GM12878 (cell line): ENCODE data around the gene HS3ST5. TPM values are rescaled to one million over a fixed set of nuclear protein-coding genes. Genes with fewer than 3 reads are reported as not detected.

Source experiments
- ATAC-seq: fragments of 200-7000 bp; cut with Tn5 transposase; 3 replicates; pipeline ENCODE4 v1.9.1; 2020; ENCODE audit warnings: mild to moderate bottlenecking, moderate library complexity
- BruUV-seq: library from RNA; stranded (reverse); fragments of 400-500 nt; replicated peaks from 2 replicates; lab custom pipeline; 2021; lab: Mats Ljungman, UMichigan
- CTCF ChIA-PET: fragments of 300-600 bp; sonication (Branson Sonifier 250); formaldehyde crosslinking; extraction: SDS; loops from one replicate; lab custom pipeline; 2021; ENCODE audit warnings: inconsistent platforms; lab: Yijun Ruan, JAX
- POLR2A ChIA-PET: fragments of 350-600 bp; formaldehyde crosslinking; extraction: SDS; loops from one replicate; lab custom pipeline; 2021; ENCODE audit warnings: inconsistent platforms; lab: Charles Lee
- RAD21 ChIA-PET: fragments of 300-600 bp; sonication (Branson Sonifier 250); formaldehyde crosslinking; loops from one replicate; lab custom pipeline; 2023; ENCODE audit warnings: antibody characterized with exemption; ENCODE audit not compliant: unreplicated experiment; lab: Charles Lee
- SMC1A ChIA-PET: fragments of 300-600 bp; sonication (Branson Sonifier 250); formaldehyde crosslinking; loops from one replicate; lab custom pipeline; 2023; ENCODE audit not compliant: unreplicated experiment, uncharacterized antibody; lab: Charles Lee
- DNase-seq: peaks from one replicate; pipeline ENCODE4 v3.0.0-alpha.2; 2011; ENCODE audit warnings: low read depth, low spot score
- FAIRE-seq: peaks from 3 replicates; lab custom pipeline; 2011; peaks lifted over from hg19 to GRCh38; lab: Jason Lieb, UNC
- H2AFZ ChIP-seq: 2 replicates; pipeline ENCODE4 v1.6.0; 2011; ENCODE audit warnings: low read depth, low read length, control low read depth; ENCODE audit not compliant: control insufficient read depth
- H3K27ac ChIP-seq: 2 replicates; pipeline ENCODE4 v1.5.1; 2011; ENCODE audit warnings: control low read depth; ENCODE audit not compliant: control insufficient read depth, insufficient read depth
- H3K27me3 ChIP-seq, 2 experiments: replicated peaks in 1 of 2; 2 replicates each; pipeline versions ENCODE4 v1.6.0 to v1.6.1; 2011; ENCODE audit warnings: low read length in 1 of 2; ENCODE audit not compliant: control insufficient read depth in 2 of 2, insufficient read depth in 2 of 2
- H3K36me3 ChIP-seq, 2 experiments: 2 replicates each; pipeline ENCODE4 v1.5.1; 2011; ENCODE audit warnings: low read length in 1 of 2; ENCODE audit not compliant: control insufficient read depth in 2 of 2, insufficient read depth in 2 of 2
- H3K4me1 ChIP-seq: 2 replicates; pipeline ENCODE4 v1.6.1; 2011; ENCODE audit warnings: mild to moderate bottlenecking, low read length, moderate library complexity, mixed read lengths; ENCODE audit not compliant: control insufficient read depth, insufficient read depth
- H3K4me2 ChIP-seq: 2 replicates; pipeline ENCODE4 v1.6.0; 2011; ENCODE audit warnings: control low read depth; ENCODE audit not compliant: control insufficient read depth, insufficient read depth
- H3K4me3 ChIP-seq: fragments of 200-600 bp; sonication (generic); 2 replicates; pipeline ENCODE4 v1.5.1; 2016
- H3K79me2 ChIP-seq: 2 replicates; pipeline ENCODE4 v1.6.0; 2011; ENCODE audit warnings: low read length; ENCODE audit not compliant: control insufficient read depth, insufficient read depth
- H3K9ac ChIP-seq: 2 replicates; pipeline ENCODE4 v1.8.0; 2011; ENCODE audit warnings: low read length, control low read depth, mixed read lengths; ENCODE audit not compliant: control insufficient read depth, insufficient read depth
- H3K9me3 ChIP-seq: replicated peaks from 3 replicates; pipeline ENCODE4 v1.5.1; 2011; ENCODE audit warnings: mild to moderate bottlenecking, low read length; ENCODE audit not compliant: control insufficient read depth, insufficient read depth
- H4K20me1 ChIP-seq: 2 replicates; pipeline ENCODE4 v1.6.0; 2011; ENCODE audit not compliant: control insufficient read depth, insufficient read depth
- BACH1 ChIP-seq: fragments of 450-650 bp; IDR thresholded peaks from 2 replicates; pipeline ENCODE4 v1.6.1; 2017; ENCODE audit warnings: mild to moderate bottlenecking, borderline replicate concordance
- CEBPB ChIP-seq, 2 experiments: fragments of 150-350 bp in 1 of 2; IDR thresholded peaks; 2 replicates each; pipeline ENCODE4 v1.6.1; 2012 to 2014; ENCODE audit warnings: low read depth in 2 of 2, low read length in 2 of 2, borderline replicate concordance in 1 of 2, inconsistent platforms in 1 of 2
- CHD1 ChIP-seq: IDR thresholded peaks from 2 replicates; pipeline ENCODE4 v1.6.1; 2012; ENCODE audit warnings: low read depth, low read length, improper control_type of control experiment
- FOXK2 ChIP-seq: fragments of 450-650 bp; IDR thresholded peaks from 2 replicates; pipeline ENCODE4 v1.6.1; 2017; ENCODE audit warnings: mild to moderate bottlenecking, moderate library complexity
- HDAC6 ChIP-seq: fragments of 200-600 bp; sonication (generic); IDR thresholded peaks from one replicate; pipeline ENCODE4 v1.8.0; 2017; ENCODE audit warnings: antibody characterized with exemption; ENCODE audit not compliant: unreplicated experiment
- IKZF1 ChIP-seq: fragments of 450-650 bp; conservative IDR thresholded peaks from 2 replicates; pipeline ENCODE4 v1.6.1; 2017; ENCODE audit warnings: antibody characterized with exemption, mild to moderate bottlenecking
- JUNB ChIP-seq: IDR thresholded peaks from 2 replicates; pipeline ENCODE4 v1.6.1; 2016; ENCODE audit warnings: antibody characterized with exemption, mild to moderate bottlenecking
- JUND ChIP-seq: IDR thresholded peaks from 2 replicates; pipeline ENCODE4 v1.6.1; 2012; ENCODE audit warnings: low read depth, mild to moderate bottlenecking, low read length, improper control_type of control experiment, moderate library complexity
- MXI1 ChIP-seq: fragments of 150-350 bp; IDR thresholded peaks from 2 replicates; pipeline ENCODE4 v1.6.1; 2011; ENCODE audit warnings: low read depth, mild to moderate bottlenecking, inconsistent platforms, low read length, improper control_type of control experiment
- MYC ChIP-seq: IDR thresholded peaks from 2 replicates; pipeline ENCODE4 v1.6.1; 2011; ENCODE audit warnings: mild to moderate bottlenecking, low read length, moderate library complexity, inconsistent platforms; ENCODE audit not compliant: insufficient read depth, insufficient replicate concordance, insufficient read length, severe bottlenecking
- SMARCA5 ChIP-seq: fragments of 450-650 bp; IDR thresholded peaks from 2 replicates; pipeline ENCODE4 v1.6.1; 2017; ENCODE audit warnings: mild to moderate bottlenecking
- TCF12 ChIP-seq: IDR thresholded peaks from 2 replicates; pipeline ENCODE4 v1.6.1; 2011; ENCODE audit warnings: low read depth, mild to moderate bottlenecking, low read length
- TCF7 ChIP-seq: IDR thresholded peaks from 2 replicates; pipeline ENCODE4 v1.6.1; 2014; ENCODE audit warnings: antibody characterized with exemption, borderline replicate concordance
- ZNF274 ChIP-seq: IDR thresholded peaks from one replicate; pipeline ENCODE4 v1.8.0; 2011; ENCODE audit not compliant: insufficient read length, insufficient read depth
- WGBS: methylation state at CpG from one replicate; pipeline ENCODE4 v1.1.6; 2016; ENCODE audit warnings: low lambda C conversion rate; ENCODE audit not compliant: insufficient replicate concordance, insufficient coverage; ENCODE audit errors: missing lambda C conversion rate; 5-methylcytosine and 5-hydroxymethylcytosine counted together
- in situ Hi-C: fragments of 300-500 bp; cut with MboI; formaldehyde crosslinking; loops from 9 replicates; pipeline ENCODE4 v1.14.3; 2018; ENCODE audit warnings: mixed read lengths
- intact Hi-C: fragments of 100-400 bp; cut with micrococcal nuclease; formaldehyde crosslinking; loops from one replicate; pipeline ENCODE4 v1.14.2; 2022; ENCODE audit not compliant: unreplicated experiment
- polyA plus RNA-seq, 11 experiments: library from polyadenylated mRNA; depleted of rRNA in 4 of 11; unstranded in 6 of 11; stranded (reverse) in 5 of 11; fragments of >200 nt; fragmentation: Nextera tagmentation in 4 of 11; fragmentation: Illumina TruSeq in 1 of 11; extraction: Ambion mirVana in 4 of 11; extraction: Trizol in 1 of 11; gene quantifications; 1 replicate in 1 of 11; 2 replicates in 10 of 11; pipeline versions ENCODE4 v1.2.1 to v1.2.3, GENCODE V29; 2011 to 2016; ENCODE audit warnings: inconsistent platforms in 2 of 11, missing spikeins in 2 of 11, low read depth in 1 of 11
- total RNA-seq, 4 experiments: library from RNA; depleted of rRNA in 3 of 4; stranded (reverse); fragments of >200 nt in 3 of 4; fragmentation: Illumina TruSeq in 1 of 4; extraction: Trizol in 1 of 4; gene quantifications; 2 replicates each; pipeline versions ENCODE4 v1.2.1 to v1.2.3, GENCODE V29; 2013 to 2021
- TF ChIP-seq, protein P1 (sequence below): fragments of 450-650 bp; IDR thresholded peaks from 2 replicates; pipeline ENCODE4 v1.6.1; 2017; ENCODE audit warnings: mild to moderate bottlenecking, moderate library complexity
- TF ChIP-seq, protein P2 (sequence below): IDR thresholded peaks from 2 replicates; pipeline ENCODE4 v1.6.1; 2012; ENCODE audit warnings: mild to moderate bottlenecking, low read depth, low read length
- TF ChIP-seq, protein P3 (sequence below): fragments of 450-650 bp; IDR thresholded peaks from 2 replicates; pipeline ENCODE4 v1.6.1; 2017; ENCODE audit warnings: mild to moderate bottlenecking

Gene HS3ST5
- total and polyA plus RNA-seq, 10 of the 15 experiments (the other 5 are each of a cell fraction or from before 2014, with no cell fraction given), result 0.04 TPM; not detected in 9

- no peaks in the 10 kb centered on the region for H3K79me2 ChIP-seq
- H4K20me1 ChIP-seq, result no peaks in the 10 kb centered on the region
- H3K4me3 ChIP-seq, result no peak overlapping the region
- H3K9me3 ChIP-seq, result no peaks in the 10 kb centered on the region
- H3K36me3 ChIP-seq, result no peaks in the 10 kb centered on the region
- H3K9ac ChIP-seq, result no peak overlapping the region
- intact Hi-C loops, result no loop called here
- in situ Hi-C loops, result no loop called here
- POLR2A ChIA-PET, result no interaction called here
- CTCF ChIA-PET, result no interaction called here
- no peak for ATAC-seq
- BruUV-seq, result no TSS peak
- 70% methylated on average over 15 of the region's 15 CpGs for WGBS
- no peaks in the 10 kb centered on the region for H3K27me3 ChIP-seq
- DNase-seq, result no peak
- no peak overlapping the region for H2AFZ ChIP-seq
- no peak for FAIRE-seq
- H3K27ac ChIP-seq, result no peak overlapping the region
- no peak overlapping the region for H3K4me2 ChIP-seq
- SMC1A ChIA-PET, result no interaction called here
- RAD21 ChIA-PET, result no interaction called here
- no peaks in the 10 kb centered on the region for H3K4me1 ChIP-seq
- TF ChIP-seq CEBPB (IDR thresholded peaks at IDR 0.05; ENCODE audit: borderline replicate concordance in 1 of 2, low read depth in 2 of 2, low read length in 2 of 2) (no peak), JUND (no peak), ZNF274 (no peak), TCF12 (no peak), IKZF1 (no peak), SMARCA5 (no peak), TCF7 (no peak), BACH1 (no peak), FOXK2 (no peak), HDAC6 (no peak), JUNB (no peak), CHD1 (no peak), MXI1 (no peak), MYC (no peak)
- TF ChIP-seq, protein P1, sequence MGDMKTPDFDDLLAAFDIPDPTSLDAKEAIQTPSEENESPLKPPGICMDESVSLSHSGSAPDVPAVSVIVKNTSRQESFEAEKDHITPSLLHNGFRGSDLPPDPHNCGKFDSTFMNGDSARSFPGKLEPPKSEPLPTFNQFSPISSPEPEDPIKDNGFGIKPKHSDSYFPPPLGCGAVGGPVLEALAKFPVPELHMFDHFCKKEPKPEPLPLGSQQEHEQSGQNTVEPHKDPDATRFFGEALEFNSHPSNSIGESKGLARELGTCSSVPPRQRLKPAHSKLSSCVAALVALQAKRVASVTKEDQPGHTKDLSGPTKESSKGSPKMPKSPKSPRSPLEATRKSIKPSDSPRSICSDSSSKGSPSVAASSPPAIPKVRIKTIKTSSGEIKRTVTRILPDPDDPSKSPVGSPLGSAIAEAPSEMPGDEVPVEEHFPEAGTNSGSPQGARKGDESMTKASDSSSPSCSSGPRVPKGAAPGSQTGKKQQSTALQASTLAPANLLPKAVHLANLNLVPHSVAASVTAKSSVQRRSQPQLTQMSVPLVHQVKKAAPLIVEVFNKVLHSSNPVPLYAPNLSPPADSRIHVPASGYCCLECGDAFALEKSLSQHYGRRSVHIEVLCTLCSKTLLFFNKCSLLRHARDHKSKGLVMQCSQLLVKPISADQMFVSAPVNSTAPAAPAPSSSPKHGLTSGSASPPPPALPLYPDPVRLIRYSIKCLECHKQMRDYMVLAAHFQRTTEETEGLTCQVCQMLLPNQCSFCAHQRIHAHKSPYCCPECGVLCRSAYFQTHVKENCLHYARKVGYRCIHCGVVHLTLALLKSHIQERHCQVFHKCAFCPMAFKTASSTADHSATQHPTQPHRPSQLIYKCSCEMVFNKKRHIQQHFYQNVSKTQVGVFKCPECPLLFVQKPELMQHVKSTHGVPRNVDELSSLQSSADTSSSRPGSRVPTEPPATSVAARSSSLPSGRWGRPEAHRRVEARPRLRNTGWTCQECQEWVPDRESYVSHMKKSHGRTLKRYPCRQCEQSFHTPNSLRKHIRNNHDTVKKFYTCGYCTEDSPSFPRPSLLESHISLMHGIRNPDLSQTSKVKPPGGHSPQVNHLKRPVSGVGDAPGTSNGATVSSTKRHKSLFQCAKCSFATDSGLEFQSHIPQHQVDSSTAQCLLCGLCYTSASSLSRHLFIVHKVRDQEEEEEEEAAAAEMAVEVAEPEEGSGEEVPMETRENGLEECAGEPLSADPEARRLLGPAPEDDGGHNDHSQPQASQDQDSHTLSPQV, result no peak
- TF ChIP-seq, protein P2, sequence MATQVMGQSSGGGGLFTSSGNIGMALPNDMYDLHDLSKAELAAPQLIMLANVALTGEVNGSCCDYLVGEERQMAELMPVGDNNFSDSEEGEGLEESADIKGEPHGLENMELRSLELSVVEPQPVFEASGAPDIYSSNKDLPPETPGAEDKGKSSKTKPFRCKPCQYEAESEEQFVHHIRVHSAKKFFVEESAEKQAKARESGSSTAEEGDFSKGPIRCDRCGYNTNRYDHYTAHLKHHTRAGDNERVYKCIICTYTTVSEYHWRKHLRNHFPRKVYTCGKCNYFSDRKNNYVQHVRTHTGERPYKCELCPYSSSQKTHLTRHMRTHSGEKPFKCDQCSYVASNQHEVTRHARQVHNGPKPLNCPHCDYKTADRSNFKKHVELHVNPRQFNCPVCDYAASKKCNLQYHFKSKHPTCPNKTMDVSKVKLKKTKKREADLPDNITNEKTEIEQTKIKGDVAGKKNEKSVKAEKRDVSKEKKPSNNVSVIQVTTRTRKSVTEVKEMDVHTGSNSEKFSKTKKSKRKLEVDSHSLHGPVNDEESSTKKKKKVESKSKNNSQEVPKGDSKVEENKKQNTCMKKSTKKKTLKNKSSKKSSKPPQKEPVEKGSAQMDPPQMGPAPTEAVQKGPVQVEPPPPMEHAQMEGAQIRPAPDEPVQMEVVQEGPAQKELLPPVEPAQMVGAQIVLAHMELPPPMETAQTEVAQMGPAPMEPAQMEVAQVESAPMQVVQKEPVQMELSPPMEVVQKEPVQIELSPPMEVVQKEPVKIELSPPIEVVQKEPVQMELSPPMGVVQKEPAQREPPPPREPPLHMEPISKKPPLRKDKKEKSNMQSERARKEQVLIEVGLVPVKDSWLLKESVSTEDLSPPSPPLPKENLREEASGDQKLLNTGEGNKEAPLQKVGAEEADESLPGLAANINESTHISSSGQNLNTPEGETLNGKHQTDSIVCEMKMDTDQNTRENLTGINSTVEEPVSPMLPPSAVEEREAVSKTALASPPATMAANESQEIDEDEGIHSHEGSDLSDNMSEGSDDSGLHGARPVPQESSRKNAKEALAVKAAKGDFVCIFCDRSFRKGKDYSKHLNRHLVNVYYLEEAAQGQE, result no peak
- TF ChIP-seq, protein P3, sequence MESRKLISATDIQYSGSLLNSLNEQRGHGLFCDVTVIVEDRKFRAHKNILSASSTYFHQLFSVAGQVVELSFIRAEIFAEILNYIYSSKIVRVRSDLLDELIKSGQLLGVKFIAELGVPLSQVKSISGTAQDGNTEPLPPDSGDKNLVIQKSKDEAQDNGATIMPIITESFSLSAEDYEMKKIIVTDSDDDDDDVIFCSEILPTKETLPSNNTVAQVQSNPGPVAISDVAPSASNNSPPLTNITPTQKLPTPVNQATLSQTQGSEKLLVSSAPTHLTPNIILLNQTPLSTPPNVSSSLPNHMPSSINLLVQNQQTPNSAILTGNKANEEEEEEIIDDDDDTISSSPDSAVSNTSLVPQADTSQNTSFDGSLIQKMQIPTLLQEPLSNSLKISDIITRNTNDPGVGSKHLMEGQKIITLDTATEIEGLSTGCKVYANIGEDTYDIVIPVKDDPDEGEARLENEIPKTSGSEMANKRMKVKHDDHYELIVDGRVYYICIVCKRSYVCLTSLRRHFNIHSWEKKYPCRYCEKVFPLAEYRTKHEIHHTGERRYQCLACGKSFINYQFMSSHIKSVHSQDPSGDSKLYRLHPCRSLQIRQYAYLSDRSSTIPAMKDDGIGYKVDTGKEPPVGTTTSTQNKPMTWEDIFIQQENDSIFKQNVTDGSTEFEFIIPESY, result no peak
These were observed 322.6 kb downstream of the HS3ST5 start for GRCh38 chr6:114020196-114020595.
